Osteocyte (in vitro differentiated cells): ENCODE data around the gene FKBP11. TPM values are rescaled to one million over a fixed set of nuclear protein-coding genes. Genes with fewer than 3 reads are reported as not detected.

Experiments used
- DNase-seq: peaks from one replicate; pipeline ENCODE4 v3.0.0; 2021; ENCODE audit warnings: mixed read lengths; ENCODE audit not compliant: unreplicated experiment; ENCODE audit errors: extremely low spot score
- H3K27ac Mint-ChIP-seq: one replicate; pipeline ENCODE4 v1.8.0; 2021; ENCODE audit warnings: mild to moderate bottlenecking, mixed read lengths; ENCODE audit not compliant: unreplicated experiment
- H3K27me3 Mint-ChIP-seq: one replicate; pipeline ENCODE4 v1.8.0; 2021; ENCODE audit warnings: mixed read lengths; ENCODE audit not compliant: unreplicated experiment
- H3K36me3 Mint-ChIP-seq: one replicate; pipeline ENCODE4 v1.8.0; 2021; ENCODE audit warnings: mixed read lengths; ENCODE audit not compliant: unreplicated experiment
- H3K4me1 Mint-ChIP-seq: one replicate; pipeline ENCODE4 v1.8.0; 2021; ENCODE audit warnings: mixed read lengths; ENCODE audit not compliant: unreplicated experiment
- H3K4me3 Mint-ChIP-seq: one replicate; pipeline ENCODE4 v1.8.0; 2021; ENCODE audit warnings: mild to moderate bottlenecking, moderate library complexity, mixed read lengths; ENCODE audit not compliant: unreplicated experiment
- H3K9me3 Mint-ChIP-seq: one replicate; pipeline ENCODE4 v1.8.0; 2021; ENCODE audit warnings: mixed read lengths; ENCODE audit not compliant: unreplicated experiment
- total RNA-seq: library from RNA; stranded (reverse); gene quantifications from 2 replicates; pipeline ENCODE4 v1.2.1, GENCODE V29; 2021
- TF ChIP-seq, protein P1 (sequence below): fragments of 200-600 bp; sonication (generic); IDR thresholded peaks from 2 replicates; pipeline ENCODE4 v1.5.0; 2021; ENCODE audit warnings: antibody characterized with exemption, mild to moderate bottlenecking, moderate library complexity

The FKBP11 gene
- total RNA-seq, 1 donor from 2014 or later: 16.4 TPM

DNA sequence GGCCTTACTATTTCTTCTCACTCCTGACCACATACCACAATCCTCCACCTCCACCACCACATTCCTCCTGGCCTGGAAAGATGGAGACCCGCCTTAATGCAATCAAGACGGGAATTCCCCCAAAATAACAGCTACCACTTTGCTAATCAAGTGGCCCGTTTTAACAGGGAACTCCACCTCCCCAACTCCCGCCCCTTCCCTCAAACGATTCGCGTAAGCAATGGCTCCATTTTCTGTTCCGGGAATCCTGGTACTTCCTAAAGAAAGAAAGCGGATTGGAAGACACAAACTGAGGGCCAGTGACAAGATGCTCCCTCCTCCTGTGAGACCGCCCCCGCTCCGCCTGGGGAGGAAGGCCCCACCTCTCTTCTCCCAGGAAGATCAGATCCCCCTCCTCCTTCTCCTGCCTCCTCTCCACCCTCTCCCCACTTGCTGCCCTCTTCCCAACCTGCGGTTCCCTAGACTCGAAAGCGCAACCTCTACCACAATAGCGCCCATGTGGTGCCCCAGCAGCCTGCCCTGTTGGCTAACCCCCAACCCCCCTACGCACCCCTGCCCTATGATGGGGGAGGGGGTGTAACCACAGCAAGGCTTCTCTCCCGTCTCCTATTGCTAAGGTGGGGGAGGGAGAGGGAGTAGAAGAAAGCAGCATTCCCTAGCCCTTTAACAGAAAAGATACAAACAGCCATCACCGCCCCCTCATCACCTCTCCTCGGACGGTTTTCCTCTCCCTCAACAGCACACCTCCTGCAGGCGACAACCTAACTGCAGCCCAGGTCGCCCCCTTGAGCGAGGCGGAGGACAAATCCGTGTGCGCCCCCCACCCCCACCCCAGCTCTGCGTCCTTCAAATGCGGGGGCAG is 31.2 kb upstream of the FKBP11 start:
- H3K4me1 Mint-ChIP-seq: peaks cover 23% of the 10 kb centered on the region
- H3K27ac Mint-ChIP-seq: peak overlapping the region; percentile 97
- peaks cover 11% of the 10 kb centered on the region for H3K27me3 Mint-ChIP-seq
- DNase-seq: peak; percentile 95
- peak overlapping the region; percentile 99 for H3K4me3 Mint-ChIP-seq
- TF ChIP-seq, protein P1, sequence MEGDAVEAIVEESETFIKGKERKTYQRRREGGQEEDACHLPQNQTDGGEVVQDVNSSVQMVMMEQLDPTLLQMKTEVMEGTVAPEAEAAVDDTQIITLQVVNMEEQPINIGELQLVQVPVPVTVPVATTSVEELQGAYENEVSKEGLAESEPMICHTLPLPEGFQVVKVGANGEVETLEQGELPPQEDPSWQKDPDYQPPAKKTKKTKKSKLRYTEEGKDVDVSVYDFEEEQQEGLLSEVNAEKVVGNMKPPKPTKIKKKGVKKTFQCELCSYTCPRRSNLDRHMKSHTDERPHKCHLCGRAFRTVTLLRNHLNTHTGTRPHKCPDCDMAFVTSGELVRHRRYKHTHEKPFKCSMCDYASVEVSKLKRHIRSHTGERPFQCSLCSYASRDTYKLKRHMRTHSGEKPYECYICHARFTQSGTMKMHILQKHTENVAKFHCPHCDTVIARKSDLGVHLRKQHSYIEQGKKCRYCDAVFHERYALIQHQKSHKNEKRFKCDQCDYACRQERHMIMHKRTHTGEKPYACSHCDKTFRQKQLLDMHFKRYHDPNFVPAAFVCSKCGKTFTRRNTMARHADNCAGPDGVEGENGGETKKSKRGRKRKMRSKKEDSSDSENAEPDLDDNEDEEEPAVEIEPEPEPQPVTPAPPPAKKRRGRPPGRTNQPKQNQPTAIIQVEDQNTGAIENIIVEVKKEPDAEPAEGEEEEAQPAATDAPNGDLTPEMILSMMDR: no peak
- no peaks in the 10 kb centered on the region for H3K9me3 Mint-ChIP-seq
- H3K36me3 Mint-ChIP-seq: peaks cover 2% of the 10 kb centered on the region

GRCh38 chr12:48954841-48955501 is 29.7 kb upstream of the FKBP11 start:
- Mint-ChIP-seq H3K27ac (no peak overlapping the region), H3K4me1 (peaks cover 23% of the 10 kb centered on the region), H3K4me3 (peak overlapping the region; percentile 55), H3K36me3 (peaks cover 2% of the 10 kb centered on the region), H3K27me3 (peaks cover 3% of the 10 kb centered on the region), H3K9me3 (no peaks in the 10 kb centered on the region)
- TF ChIP-seq, protein P1: no peak
- DNase-seq: no peak

DNA sequence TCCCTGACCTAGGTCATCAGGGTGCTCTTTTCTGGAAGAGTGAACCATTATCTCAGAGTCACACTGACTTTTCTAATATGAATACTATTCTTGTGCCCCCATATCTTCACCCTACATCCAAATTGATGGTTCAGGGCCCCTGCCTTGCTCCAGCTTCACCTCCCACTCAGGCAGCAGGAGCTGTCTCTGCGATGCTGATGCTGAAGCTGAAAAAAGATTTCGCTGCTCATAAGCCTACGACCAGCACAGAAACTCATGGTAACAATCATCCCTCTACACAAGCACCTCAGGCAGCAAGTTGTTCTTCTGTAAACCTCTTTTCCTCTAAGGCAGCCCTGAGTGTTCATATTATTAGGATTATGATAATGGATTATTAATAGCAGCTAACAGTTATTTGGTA is 28.8 kb upstream of the FKBP11 start:
- Mint-ChIP-seq H3K27me3 (no peaks in the 10 kb centered on the region), H3K27ac (no peak overlapping the region), H3K4me3 (no peak overlapping the region), H3K36me3 (peaks cover 2% of the 10 kb centered on the region), H3K9me3 (no peaks in the 10 kb centered on the region), H3K4me1 (peaks cover 23% of the 10 kb centered on the region)
- TF ChIP-seq, protein P1: no peak
- no peak for DNase-seq

DNA sequence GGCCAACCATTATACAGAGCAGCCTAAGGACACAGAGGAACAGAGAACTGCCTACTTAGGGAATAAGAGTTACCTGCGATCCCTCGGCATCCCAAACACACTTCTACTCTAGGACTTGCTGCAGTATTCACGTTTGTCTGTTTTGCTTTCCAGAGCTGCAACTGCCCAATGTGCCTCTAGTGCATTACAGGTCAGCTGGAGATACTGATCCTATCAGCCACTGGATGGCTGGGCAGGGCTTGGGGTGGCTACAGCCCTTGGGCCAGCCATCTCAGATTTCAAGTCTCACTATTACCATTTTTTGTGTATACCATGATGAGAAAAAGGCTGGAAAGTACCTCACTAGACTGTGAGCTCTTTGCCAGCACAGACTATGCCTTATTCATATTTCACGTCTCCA is 27.4 kb upstream of the FKBP11 start:
- DNase-seq: no peak
- Mint-ChIP-seq H3K27ac (no peak overlapping the region), H3K4me3 (no peak overlapping the region), H3K9me3 (no peaks in the 10 kb centered on the region), H3K36me3 (peaks cover 2% of the 10 kb centered on the region), H3K27me3 (no peaks in the 10 kb centered on the region), H3K4me1 (peaks cover 23% of the 10 kb centered on the region)
- TF ChIP-seq, protein P1: no peak

GRCh38 chr12:48947727-48948126 is 22.4 kb upstream of the FKBP11 start:
- no peak overlapping the region for H3K27ac Mint-ChIP-seq
- H3K4me3 Mint-ChIP-seq: no peak overlapping the region
- no peaks in the 10 kb centered on the region for H3K9me3 Mint-ChIP-seq
- peaks cover 6% of the 10 kb centered on the region for H3K36me3 Mint-ChIP-seq
- no peaks in the 10 kb centered on the region for H3K27me3 Mint-ChIP-seq
- H3K4me1 Mint-ChIP-seq: peaks cover 18% of the 10 kb centered on the region
- TF ChIP-seq, protein P1: no peak
- no peak for DNase-seq
